Fibroblast of peridontal ligament (primary cell): ENCODE data around the gene POP4.
"Not testable (repeated sequence)": the region's sequence is repeated elsewhere in the genome, so short reads cannot be mapped to it uniquely, and the experiment has no call there.

ENCODE experiments used
- DNase-seq: peaks from one replicate; pipeline ENCODE4 v3.0.0-alpha.2; 2010; ENCODE audit errors: extremely low read depth

Gene POP4

GRCh38 chr19:29605653-29606419, at the start of gene POP4:
POP4 (plus strand) TSS chr19:29606283; CDS start chr19:29606319, 36 bp downstream.
- DNase-seq = peak; percentile 95

GRCh38 chr19:29559110-29559509, 47.0 kb upstream of the POP4 start:
- DNase-seq = not testable (repeated sequence)

- no peak for DNase-seq
Measured at GRCh38 chr19:29559743-29560142, 46.3 kb upstream of the POP4 start.

GRCh38 chr19:29560313-29561075, 45.6 kb upstream of the POP4 start:
- DNase-seq = no peak

- DNase-seq = no peak
Measured at GRCh38 chr19:29561601-29562000, 44.5 kb upstream of the POP4 start.

GRCh38 chr19:29562299-29563297, 43.5 kb upstream of the POP4 start:
- no peak for DNase-seq

GRCh38 chr19:29563486-29564101, 42.5 kb upstream of the POP4 start:
- DNase-seq = no peak

- DNase-seq = no peak
Measured at GRCh38 chr19:29564574-29565005, 41.5 kb upstream of the POP4 start.

GRCh38 chr19:29565171-29565570, 40.9 kb upstream of the POP4 start:
- no peak for DNase-seq

- no peak for DNase-seq
Measured at GRCh38 chr19:29566496-29567054, 39.5 kb upstream of the POP4 start.

GRCh38 chr19:29567366-29567915, 38.6 kb upstream of the POP4 start:
- no peak for DNase-seq

GRCh38 chr19:29568036-29569025, 37.8 kb upstream of the POP4 start:
- no peak for DNase-seq

GRCh38 chr19:29569038-29569911, 36.8 kb upstream of the POP4 start:
- no peak for DNase-seq

- no peak for DNase-seq
Measured at GRCh38 chr19:29571181-29571580, 34.9 kb upstream of the POP4 start.

GRCh38 chr19:29573486-29573885, 32.6 kb upstream of the POP4 start:
- DNase-seq = no peak

GRCh38 chr19:29574510-29574909, 31.6 kb upstream of the POP4 start:
- DNase-seq = no peak

- DNase-seq = no peak
Measured at GRCh38 chr19:29576046-29576606, 30.0 kb upstream of the POP4 start.
